Hepatocyte (in vitro differentiated cells): ENCODE measurements around the gene TTC23.

Experiments used
- EZH2 ChIP-seq: fragments of 200-600 bp; sonication (generic); IDR thresholded peaks from 2 replicates; pipeline ENCODE4 v1.6.1; 2016; ENCODE audit warnings: antibody characterized with exemption, mild to moderate bottlenecking, borderline replicate concordance
- EZH2phosphoT487 ChIP-seq: fragments of 200-600 bp; sonication (generic); IDR thresholded peaks from one replicate; pipeline ENCODE4 v1.6.1; 2018; ENCODE audit warnings: antibody characterized with exemption, mild to moderate bottlenecking, low read depth, moderate library complexity; ENCODE audit not compliant: unreplicated experiment, severe bottlenecking
- TF ChIP-seq, protein P1 (sequence below): fragments of 200-600 bp; sonication (generic); IDR thresholded peaks from 2 replicates; pipeline ENCODE4 v1.5.1; 2016; ENCODE audit warnings: antibody characterized with exemption, mild to moderate bottlenecking; ENCODE audit not compliant: poor library complexity

DNA sequence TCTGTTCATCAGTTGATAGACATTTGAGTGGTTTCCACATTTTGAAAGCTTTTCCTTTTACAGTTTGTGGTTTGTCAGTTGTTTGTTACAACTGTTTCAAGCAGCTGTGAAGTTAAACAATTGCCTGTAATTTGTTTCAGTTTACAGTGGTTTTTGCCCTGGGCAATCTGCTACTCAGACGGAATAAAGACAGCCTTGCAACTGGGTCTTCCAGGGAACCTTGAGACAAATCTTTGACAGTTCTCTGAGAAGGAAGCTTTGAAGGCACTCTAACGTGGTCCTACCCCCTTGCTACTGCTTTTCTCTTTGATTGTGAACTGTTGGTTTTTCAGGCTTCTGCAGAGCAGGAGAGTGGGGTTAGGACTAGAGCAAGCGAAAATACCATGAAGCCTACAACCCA, 29.9 kb upstream of the TTC23 start:
- no peak for TF ChIP-seq EZH2
- TF ChIP-seq, protein P1, sequence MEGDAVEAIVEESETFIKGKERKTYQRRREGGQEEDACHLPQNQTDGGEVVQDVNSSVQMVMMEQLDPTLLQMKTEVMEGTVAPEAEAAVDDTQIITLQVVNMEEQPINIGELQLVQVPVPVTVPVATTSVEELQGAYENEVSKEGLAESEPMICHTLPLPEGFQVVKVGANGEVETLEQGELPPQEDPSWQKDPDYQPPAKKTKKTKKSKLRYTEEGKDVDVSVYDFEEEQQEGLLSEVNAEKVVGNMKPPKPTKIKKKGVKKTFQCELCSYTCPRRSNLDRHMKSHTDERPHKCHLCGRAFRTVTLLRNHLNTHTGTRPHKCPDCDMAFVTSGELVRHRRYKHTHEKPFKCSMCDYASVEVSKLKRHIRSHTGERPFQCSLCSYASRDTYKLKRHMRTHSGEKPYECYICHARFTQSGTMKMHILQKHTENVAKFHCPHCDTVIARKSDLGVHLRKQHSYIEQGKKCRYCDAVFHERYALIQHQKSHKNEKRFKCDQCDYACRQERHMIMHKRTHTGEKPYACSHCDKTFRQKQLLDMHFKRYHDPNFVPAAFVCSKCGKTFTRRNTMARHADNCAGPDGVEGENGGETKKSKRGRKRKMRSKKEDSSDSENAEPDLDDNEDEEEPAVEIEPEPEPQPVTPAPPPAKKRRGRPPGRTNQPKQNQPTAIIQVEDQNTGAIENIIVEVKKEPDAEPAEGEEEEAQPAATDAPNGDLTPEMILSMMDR, result no peak
- no peak for TF ChIP-seq EZH2phosphoT487
